ENCODE results near the gene ERCC1.

DNA sequence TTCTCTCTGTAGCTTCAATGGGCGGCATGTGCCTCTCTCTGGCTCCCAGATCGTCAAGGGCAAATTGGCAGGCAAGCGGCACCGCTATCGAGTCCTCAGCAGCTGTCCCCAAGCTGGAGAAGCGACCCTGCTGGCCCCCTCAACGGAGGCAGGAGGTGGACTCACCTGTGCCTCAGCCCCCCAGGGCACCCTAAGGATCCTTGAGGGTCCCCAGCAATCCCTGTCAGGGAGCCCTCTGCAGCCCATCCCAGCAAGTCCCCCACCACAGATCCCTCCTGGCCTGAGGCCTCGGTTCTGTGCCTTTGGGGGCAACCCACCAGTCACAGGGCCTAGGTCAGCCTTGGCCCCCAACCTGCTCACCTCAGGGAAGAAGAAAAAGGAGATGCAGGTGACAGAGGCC lies 15.6 kb downstream of the ERCC1 start:
- TF ChIP-seq, protein P1, sequence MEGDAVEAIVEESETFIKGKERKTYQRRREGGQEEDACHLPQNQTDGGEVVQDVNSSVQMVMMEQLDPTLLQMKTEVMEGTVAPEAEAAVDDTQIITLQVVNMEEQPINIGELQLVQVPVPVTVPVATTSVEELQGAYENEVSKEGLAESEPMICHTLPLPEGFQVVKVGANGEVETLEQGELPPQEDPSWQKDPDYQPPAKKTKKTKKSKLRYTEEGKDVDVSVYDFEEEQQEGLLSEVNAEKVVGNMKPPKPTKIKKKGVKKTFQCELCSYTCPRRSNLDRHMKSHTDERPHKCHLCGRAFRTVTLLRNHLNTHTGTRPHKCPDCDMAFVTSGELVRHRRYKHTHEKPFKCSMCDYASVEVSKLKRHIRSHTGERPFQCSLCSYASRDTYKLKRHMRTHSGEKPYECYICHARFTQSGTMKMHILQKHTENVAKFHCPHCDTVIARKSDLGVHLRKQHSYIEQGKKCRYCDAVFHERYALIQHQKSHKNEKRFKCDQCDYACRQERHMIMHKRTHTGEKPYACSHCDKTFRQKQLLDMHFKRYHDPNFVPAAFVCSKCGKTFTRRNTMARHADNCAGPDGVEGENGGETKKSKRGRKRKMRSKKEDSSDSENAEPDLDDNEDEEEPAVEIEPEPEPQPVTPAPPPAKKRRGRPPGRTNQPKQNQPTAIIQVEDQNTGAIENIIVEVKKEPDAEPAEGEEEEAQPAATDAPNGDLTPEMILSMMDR (IDR thresholded peaks at IDR 0.05; ENCODE audit: insufficient read depth, low read depth, low read length) = no peak
- no peak for TF ChIP-seq EZH2 (IDR thresholded peaks at IDR 0.05; ENCODE audit: insufficient read depth, low read length)
